Measurements from ENCODE around the gene CHGA.

Gene CHGA

GRCh38 chr14:92982956-92983355 lies 60.0 kb downstream of the CHGA start:
- no peak for DNase-seq (ENCODE audit: low read depth in 2 of 2)

GRCh38 chr14:92984082-92984788 lies 61.3 kb downstream of the CHGA start:
- DNase-seq (ENCODE audit: low read depth in 2 of 2) = no peak

Measured in stimulated activated CD4-positive, alpha-beta T cell treated with anti-CD3 and anti-CD28 coated beads, Interleukin-1b, Interleukin-23, amount 100 ng/mL, for 1 hour (primary cell).